PC-3 (cell line): Measurements from ENCODE around the gene MYL2. TPM values are rescaled to one million over a fixed set of nuclear protein-coding genes. Genes with fewer than 3 reads are reported as not detected.

Experiments
- ATAC-seq: fragments of 200-7000 bp; cut with Tn5 transposase; 2 replicates; pipeline ENCODE4 v1.9.1; 2020; ENCODE audit warnings: mild to moderate bottlenecking, moderate library complexity
- BruUV-seq: library from RNA; stranded (reverse); fragments of 400-500 nt; replicated peaks from 2 replicates; lab custom pipeline; 2021; lab: Mats Ljungman, UMichigan
- CTCF ChIA-PET: fragments of 300-600 bp; sonication (Branson Sonifier 250); formaldehyde crosslinking; loops from one replicate; lab custom pipeline; 2022; ENCODE audit warnings: antibody characterized with exemption; lab: Charles Lee
- POLR2A ChIA-PET: fragments of 300-600 bp; sonication (Branson Sonifier 250); formaldehyde crosslinking; loops from one replicate; lab custom pipeline; 2022; ENCODE audit warnings: antibody characterized with exemption; ENCODE audit not compliant: unreplicated experiment; lab: Charles Lee
- DNase-seq: peaks from one replicate; pipeline ENCODE4 v3.0.0-alpha.2; 2015
- H2AFZ ChIP-seq: fragments of 300-600 bp; sonication (generic); 2 replicates; pipeline ENCODE4 v1.6.0; 2016; ENCODE audit warnings: antibody characterized with exemption, low read length
- H3F3A ChIP-seq: fragments of 300-600 bp; sonication (generic); one replicate; pipeline ENCODE4 v1.6.0; 2017; ENCODE audit warnings: antibody characterized with exemption, low read length, control low read depth, mild to moderate bottlenecking; ENCODE audit not compliant: unreplicated experiment
- H3K27ac ChIP-seq: fragments of 300-600 bp; sonication (generic); 2 replicates; pipeline ENCODE4 v1.5.1; 2016; ENCODE audit warnings: mild to moderate bottlenecking, low read length
- H3K27me3 ChIP-seq: fragments of 300-600 bp; sonication (generic); 2 replicates; pipeline ENCODE4 v1.6.1; 2016; ENCODE audit warnings: low read length, mixed read lengths
- H3K36me3 ChIP-seq: fragments of 300-600 bp; sonication (generic); 2 replicates; pipeline ENCODE4 v1.6.1; 2016; ENCODE audit warnings: low read depth, mixed run types, low read length, mixed read lengths
- H3K4me1 ChIP-seq: fragments of 300-600 bp; sonication (generic); 2 replicates; pipeline ENCODE4 v1.5.1; 2016; ENCODE audit warnings: low read length; ENCODE audit not compliant: insufficient read depth
- H3K4me2 ChIP-seq: fragments of 300-600 bp; sonication (generic); 2 replicates; pipeline ENCODE4 v1.6.0; 2016; ENCODE audit warnings: low read length
- H3K4me3 ChIP-seq: fragments of 300-600 bp; sonication (generic); 2 replicates; pipeline ENCODE4 v1.5.1; 2016; ENCODE audit warnings: mild to moderate bottlenecking, low read length, mixed read lengths
- H3K79me2 ChIP-seq: fragments of 300-600 bp; sonication (generic); 2 replicates; pipeline ENCODE4 v1.6.1; 2017; ENCODE audit warnings: low read length, mixed read lengths
- H3K9ac ChIP-seq: fragments of 300-600 bp; sonication (generic); 2 replicates; pipeline ENCODE4 v1.6.0; 2016; ENCODE audit warnings: mild to moderate bottlenecking, low read length
- H3K9me2 ChIP-seq: fragments of 300-600 bp; sonication (generic); replicated peaks from 2 replicates; pipeline ENCODE4 v1.6.1; 2016; ENCODE audit warnings: mixed run types, low read length, mixed read lengths
- H3K9me3 ChIP-seq: fragments of 300-600 bp; sonication (generic); 2 replicates; pipeline ENCODE4 v1.6.1; 2016; ENCODE audit warnings: low read length, mixed read lengths
- H4K20me1 ChIP-seq: fragments of 300-600 bp; sonication (generic); 2 replicates; pipeline ENCODE4 v1.6.1; 2016; ENCODE audit warnings: low read length, mixed read lengths
- CTCF ChIP-seq: fragments of 300-600 bp; sonication (generic); conservative IDR thresholded peaks from 2 replicates; pipeline ENCODE4 v1.5.1; 2017; ENCODE audit warnings: antibody characterized with exemption, low read depth, mild to moderate bottlenecking, low read length
- EZH2 ChIP-seq: fragments of 300-600 bp; sonication (generic); IDR thresholded peaks from one replicate; pipeline ENCODE4 v1.6.1; 2017; ENCODE audit warnings: antibody characterized with exemption, mild to moderate bottlenecking, low read length; ENCODE audit not compliant: unreplicated experiment
- EZH2phosphoT487 ChIP-seq: fragments of 300-600 bp; sonication (generic); IDR thresholded peaks from 2 replicates; pipeline ENCODE4 v1.6.1; 2018; ENCODE audit warnings: mild to moderate bottlenecking, antibody characterized with exemption, low read length, borderline replicate concordance
- intact Hi-C: fragments of 100-400 bp; cut with micrococcal nuclease; formaldehyde crosslinking; loops from 2 replicates; pipeline ENCODE4 v1.9.0; 2023
- total RNA-seq: library from RNA; depleted of rRNA; stranded (reverse); fragments of >200 nt; gene quantifications from 2 replicates; pipeline ENCODE4 v1.2.3, GENCODE V29; 2014

Gene MYL2
- total RNA-seq, 1 experiment from 2014 or later: not detected

DNA sequence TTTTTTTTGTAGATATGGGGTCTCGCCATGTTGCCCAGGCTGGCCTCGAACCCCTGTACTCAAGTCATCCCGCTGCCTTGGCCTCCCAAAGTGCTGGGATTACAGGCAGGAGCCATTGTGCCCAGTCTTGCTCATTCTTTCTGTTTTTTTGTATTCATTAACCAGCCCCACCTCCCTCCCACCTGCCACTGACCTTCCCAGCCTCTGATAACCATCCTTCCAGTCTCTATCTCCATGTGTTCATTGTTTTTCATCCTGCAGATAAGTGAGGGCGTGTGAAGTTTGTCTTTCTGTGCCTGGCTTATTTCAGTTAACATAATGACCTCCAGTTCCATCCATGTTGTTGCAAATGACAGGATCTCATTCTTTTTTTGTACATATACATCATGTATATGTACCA lies 19.0 kb downstream of the MYL2 start:
- Histone ChIP-seq H3K9ac (no peak overlapping the region), H3K4me1 (peaks cover 7% of the 10 kb centered on the region; the same call in 1 of the 2 replicates)

DNA sequence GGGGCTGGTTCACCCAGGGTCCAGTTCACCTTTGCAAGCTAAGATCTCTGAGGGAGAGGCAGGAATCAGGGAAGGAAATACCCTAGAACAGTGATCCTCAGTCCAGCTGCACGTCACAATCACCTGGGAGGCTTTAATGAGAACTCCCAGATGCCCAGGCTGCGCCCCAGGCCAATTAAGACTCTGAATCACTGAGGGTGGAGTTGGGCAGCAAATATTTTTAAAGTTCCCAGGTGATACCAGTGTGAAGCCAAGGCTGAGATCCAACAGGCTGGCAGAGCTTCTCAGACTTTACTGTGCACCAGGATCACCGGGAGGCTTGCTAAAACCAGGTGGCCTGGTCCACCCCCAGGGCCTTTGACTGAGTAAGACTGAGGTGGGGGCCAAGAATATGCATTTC lies 23.8 kb downstream of the MYL2 start:
- H3K36me3 ChIP-seq: no peaks in the 10 kb centered on the region
- peak; percentile 84 for DNase-seq
- ChIA-PET POLR2A (no interaction called here), CTCF (interaction anchor here (0.6 to 1.2 kb wide), 3 partner anchors 9 to 434 kb away, joined by 3 to 4 read pairs (median 4); no protein-coding TSS in a partner anchor)
- H3K4me2 ChIP-seq: peak overlapping the region; percentile 58
- ATAC-seq: peak; percentile 66
- no peaks in the 10 kb centered on the region for H3K9me3 ChIP-seq
- no peaks in the 10 kb centered on the region for H3K79me2 ChIP-seq
- H3K27me3 ChIP-seq: no peaks in the 10 kb centered on the region
- peak overlapping the region; percentile 50 for H3K27ac ChIP-seq
- intact Hi-C loops: no loop called here
- H4K20me1 ChIP-seq: no peaks in the 10 kb centered on the region
- no peaks in the 10 kb centered on the region for H3K9me2 ChIP-seq
- no peaks in the 10 kb centered on the region for H3F3A ChIP-seq
- 0 out of 2 replicates have a peak overlapping the region, but pooled peaks have one; percentile 41 for H2AFZ ChIP-seq
- TF ChIP-seq EZH2phosphoT487 (no peak), CTCF (no peak), EZH2 (no peak)
- no peak overlapping the region for H3K4me3 ChIP-seq
- no peak overlapping the region for H3K9ac ChIP-seq
- BruUV-seq: no TSS peak
- peaks cover 25% of the 10 kb centered on the region; the same call in 1 of the 2 replicates for H3K4me1 ChIP-seq

More for the DNA sequence above, 19.0 kb downstream of the MYL2 start:
- H3K36me3 ChIP-seq: no peaks in the 10 kb centered on the region
- H3K4me3 ChIP-seq: no peak overlapping the region
- ChIA-PET POLR2A (no interaction called here), CTCF (no interaction called here)
- H3K79me2 ChIP-seq: no peaks in the 10 kb centered on the region
- no peaks in the 10 kb centered on the region for H3K27me3 ChIP-seq
- no peaks in the 10 kb centered on the region for H3F3A ChIP-seq
- no peak for ATAC-seq
- no peak for DNase-seq
- BruUV-seq: no TSS peak
- no peak overlapping the region for H3K27ac ChIP-seq
- no peaks in the 10 kb centered on the region for H3K9me3 ChIP-seq
- H4K20me1 ChIP-seq: no peaks in the 10 kb centered on the region
- no peaks in the 10 kb centered on the region for H3K9me2 ChIP-seq
- intact Hi-C loops: no loop called here
- H3K4me2 ChIP-seq: no peak overlapping the region
- TF ChIP-seq EZH2phosphoT487 (no peak), CTCF (no peak)
- no peak overlapping the region for H2AFZ ChIP-seq

DNA sequence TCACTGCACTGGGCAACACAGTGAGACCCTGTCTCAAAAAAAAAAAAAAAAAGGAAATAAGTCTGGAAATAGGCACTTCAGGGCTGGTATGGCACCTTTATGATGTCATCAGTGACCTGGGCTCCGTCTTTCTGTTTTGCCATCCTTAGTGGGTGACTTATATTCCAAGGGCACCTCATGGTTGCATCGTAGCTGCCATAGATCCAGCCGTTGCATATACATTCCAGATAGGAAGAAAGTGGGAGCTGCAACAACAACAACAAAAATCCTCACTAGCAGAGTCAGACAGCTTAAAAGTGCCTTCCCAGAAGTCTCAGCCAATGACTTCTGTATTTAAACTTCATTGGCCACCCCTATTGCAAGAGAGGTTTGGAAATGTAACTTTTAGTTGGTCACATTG lies 26.4 kb downstream of the MYL2 start:
- Histone ChIP-seq H4K20me1 (no peaks in the 10 kb centered on the region), H2AFZ (peak overlapping the region; percentile 93), H3K36me3 (no peaks in the 10 kb centered on the region), H3K27me3 (no peaks in the 10 kb centered on the region), H3K27ac (no peak overlapping the region), H3K9me3 (no peaks in the 10 kb centered on the region), H3K4me1 (peaks cover 25% of the 10 kb centered on the region; the same call in 1 of the 2 replicates), H3K4me3 (peak overlapping the region; percentile 53; the same call in 1 of the 2 replicates), H3K9me2 (no peaks in the 10 kb centered on the region), H3K9ac (no peak overlapping the region), H3K79me2 (no peaks in the 10 kb centered on the region), H3K4me2 (peak overlapping the region; percentile 84), H3F3A (no peaks in the 10 kb centered on the region)
- ATAC-seq (no peak), DNase-seq (no peak)
- CTCF ChIA-PET: interaction anchor here (0.5 to 0.7 kb wide), 2 partner anchors 113 to 128 kb away, joined by 3 to 4 read pairs; no protein-coding TSS in a partner anchor
- POLR2A ChIA-PET: no interaction called here
- intact Hi-C loops: loop anchor here (1.0 to 5.0 kb wide), 5 partner anchors 40 to 421 kb away; no protein-coding TSS in a partner anchor
- TF ChIP-seq EZH2 (no peak), EZH2phosphoT487 (no peak), CTCF (no peak)
- BruUV-seq: no TSS peak
